Raji (cell line): ENCODE measurements around the gene CORO1A.

ENCODE experiments used
- POLR2A ChIP-seq: IDR thresholded peaks from 2 replicates; pipeline ENCODE4 v1.6.1; 2011; ENCODE audit warnings: low read depth, low read length, control low read depth; ENCODE audit not compliant: insufficient read depth

Gene CORO1A

GRCh38 chr16:30183233-30184095, at the start of gene CORO1A:
Gene CORO1A (plus strand): TSS chr16:30183602. CDS start chr16:30185210, 1,608 bp downstream.
- peak; percentile 91 for TF ChIP-seq POLR2A

- TF ChIP-seq POLR2A: no peak
These were observed 46.3 kb upstream of the CORO1A start for GRCh38 chr16:30136971-30137605.

GRCh38 chr16:30137897-30138296, 45.5 kb upstream of the CORO1A start:
- no peak for TF ChIP-seq POLR2A

GRCh38 chr16:30139583-30140481, 43.6 kb upstream of the CORO1A start:
- TF ChIP-seq POLR2A: no peak

GRCh38 chr16:30141750-30142149, 41.7 kb upstream of the CORO1A start:
- TF ChIP-seq POLR2A: no peak

GRCh38 chr16:30142672-30143346, 40.6 kb upstream of the CORO1A start:
- no peak for TF ChIP-seq POLR2A

GRCh38 chr16:30143347-30143702, 40.1 kb upstream of the CORO1A start:
- no peak for TF ChIP-seq POLR2A

GRCh38 chr16:30144017-30144416, 39.4 kb upstream of the CORO1A start:
- no peak for TF ChIP-seq POLR2A

- TF ChIP-seq POLR2A: no peak
These were observed 38.5 kb upstream of the CORO1A start for GRCh38 chr16:30144917-30145316.

GRCh38 chr16:30145657-30146056, 37.7 kb upstream of the CORO1A start:
- TF ChIP-seq POLR2A: no peak

GRCh38 chr16:30147843-30148510, 35.4 kb upstream of the CORO1A start:
- TF ChIP-seq POLR2A: no peak

GRCh38 chr16:30149250-30149930, 34.0 kb upstream of the CORO1A start:
- TF ChIP-seq POLR2A: no peak

- TF ChIP-seq POLR2A: no peak
These were observed 32.3 kb upstream of the CORO1A start for GRCh38 chr16:30151091-30151490.

GRCh38 chr16:30152517-30152916, 30.9 kb upstream of the CORO1A start:
- TF ChIP-seq POLR2A: no peak

- no peak for TF ChIP-seq POLR2A
These were observed 28.2 kb upstream of the CORO1A start for GRCh38 chr16:30155188-30155587.
